Measurements from ENCODE around the gene THEM5.

- TF ChIP-seq CTCF (IDR thresholded peaks at IDR 0.05) (no peak), EP300 (IDR thresholded peaks at IDR 0.05) (no peak), POLR2AphosphoS5 (IDR thresholded peaks at IDR 0.05) (no peak), POLR2A (IDR thresholded peaks at IDR 0.05) (no peak)
Observed at GRCh38 chr1:151871284-151872030, 17.9 kb upstream of the THEM5 start.

Measured in stomach (tissue), 4 donors.